CD4-positive, alpha-beta T cell treated with Interleukin-4 for 1 hour (primary cell): ENCODE results near the gene MAN1A1.

Experiments
- DNase-seq, 2 donors: peaks; one replicate each; pipeline ENCODE4 v3.0.0-alpha.2; 2020 to 2022

Gene MAN1A1

GRCh38 chr6:119324718-119325117 lies 24.8 kb downstream of the MAN1A1 start:
- no peak for DNase-seq

- DNase-seq = no peak
These were observed 25.6 kb downstream of the MAN1A1 start for GRCh38 chr6:119323931-119324330.

GRCh38 chr6:119323478-119323877 lies 26.1 kb downstream of the MAN1A1 start:
- no peak for DNase-seq

GRCh38 chr6:119322715-119323350 lies 26.7 kb downstream of the MAN1A1 start:
- DNase-seq = peak; percentile 49 to 67

GRCh38 chr6:119322034-119322433 lies 27.5 kb downstream of the MAN1A1 start:
- DNase-seq = no peak

GRCh38 chr6:119319694-119320093 lies 29.9 kb downstream of the MAN1A1 start:
- no peak for DNase-seq

- DNase-seq = no peak
These were observed 30.8 kb downstream of the MAN1A1 start for GRCh38 chr6:119318730-119319129.

- no peak for DNase-seq
These were observed 31.4 kb downstream of the MAN1A1 start for GRCh38 chr6:119318176-119318575.

- no peak for DNase-seq
These were observed 32.6 kb downstream of the MAN1A1 start for GRCh38 chr6:119317007-119317406.

- DNase-seq = peak in 1 of 2 donors; percentile 34
These were observed 34.7 kb downstream of the MAN1A1 start for GRCh38 chr6:119314885-119315272.

GRCh38 chr6:119313937-119314884 lies 35.4 kb downstream of the MAN1A1 start:
- peak; percentile 42 to 51 for DNase-seq

GRCh38 chr6:119312875-119313338 lies 36.7 kb downstream of the MAN1A1 start:
- DNase-seq = peak; percentile 38 to 42

GRCh38 chr6:119312441-119312840 lies 37.1 kb downstream of the MAN1A1 start:
- no peak for DNase-seq

GRCh38 chr6:119311514-119312142 lies 37.9 kb downstream of the MAN1A1 start:
- DNase-seq = no peak

- DNase-seq = no peak
These were observed 39.0 kb downstream of the MAN1A1 start for GRCh38 chr6:119310486-119311036.

- no peak for DNase-seq
These were observed 40.4 kb downstream of the MAN1A1 start for GRCh38 chr6:119308991-119309657.

GRCh38 chr6:119308048-119308570 lies 41.5 kb downstream of the MAN1A1 start:
- no peak for DNase-seq

- DNase-seq = no peak
These were observed 42.5 kb downstream of the MAN1A1 start for GRCh38 chr6:119307056-119307455.

GRCh38 chr6:119306396-119306968 lies 43.1 kb downstream of the MAN1A1 start:
- no peak for DNase-seq

- no peak for DNase-seq
These were observed 46.2 kb downstream of the MAN1A1 start for GRCh38 chr6:119303164-119303887.

GRCh38 chr6:119301429-119301828 lies 48.1 kb downstream of the MAN1A1 start:
- DNase-seq = no peak
